Right lobe of liver (tissue), 6 donors: ENCODE data around the gene PDCD5. TPM values are rescaled to one million over a fixed set of nuclear protein-coding genes. Genes with fewer than 3 reads are reported as not detected.
A peak's percentile ranks its signal among the peaks of the same experiment; 100 is the strongest.
"Not testable (repeated sequence)": the region's sequence is repeated elsewhere in the genome, so short reads cannot be mapped to it uniquely, and the experiment has no call there.

Source experiments
- ATAC-seq, 4 donors: fragments of 200-7000 bp; cut with Tn5 transposase; one replicate each; pipeline ENCODE4 v1.9.1; 2020; ENCODE audit warnings: mild to moderate bottlenecking in 4 of 4, moderate library complexity in 4 of 4
- DNase-seq, 3 donors: peaks; one replicate each; pipeline ENCODE4 v3.0.0-alpha.2; 2020
- H3K27ac ChIP-seq, 3 donors: fragments of 200-600 bp; one replicate each; pipeline ENCODE4 v1.8.0; 2022
- H3K27me3 ChIP-seq, 2 donors: fragments of 200-600 bp; one replicate each; pipeline ENCODE4 v1.8.0; 2022
- H3K36me3 ChIP-seq, 4 donors: fragments of 200-600 bp; sonication (generic) in 1 of 4; one replicate each; pipeline versions ENCODE4 v1.5.1 to v1.8.0; 2017 to 2022; ENCODE audit warnings: control low read depth in 1 of 4
- H3K4me1 ChIP-seq, 4 donors: fragments of 200-600 bp; sonication (generic) in 1 of 4; one replicate each; pipeline versions ENCODE4 v1.5.1 to v1.8.0; 2017 to 2022; ENCODE audit warnings: control low read depth in 1 of 4
- H3K4me3 ChIP-seq, 3 donors: fragments of 200-600 bp; one replicate each; pipeline ENCODE4 v1.8.0; 2022
- H3K9me3 ChIP-seq, 4 donors: fragments of 200-600 bp; sonication (generic) in 1 of 4; one replicate each; pipeline versions ENCODE4 v1.5.1 to v1.8.0; 2017 to 2022; ENCODE audit warnings: control low read depth in 1 of 4
- CTCF ChIP-seq, 4 donors: fragments of 200-600 bp in 3 of 4; fragments of 450-650 bp in 1 of 4; IDR thresholded peaks; one replicate each; pipeline versions ENCODE4 v1.5.1 to v1.8.0; 2016 to 2022; ENCODE audit warnings: antibody characterized with exemption in 4 of 4, mild to moderate bottlenecking in 2 of 4
- POLR2A ChIP-seq: fragments of 450-650 bp; IDR thresholded peaks from one replicate; pipeline ENCODE4 v1.6.1; 2017; ENCODE audit warnings: antibody characterized with exemption, mild to moderate bottlenecking
- WGBS: methylation state at CpG from one replicate; pipeline ENCODE4 v1.1.6; 2018; ENCODE audit warnings: low coverage, low lambda C conversion rate; ENCODE audit not compliant: insufficient coverage; ENCODE audit errors: missing lambda C conversion rate; 5-methylcytosine and 5-hydroxymethylcytosine counted together
- intact Hi-C, 2 donors: fragments of 100-400 bp; cut with DNase I; formaldehyde crosslinking; loops; one replicate each; pipeline versions ENCODE4 v1.11.2 to v1.14.1; 2022
- total RNA-seq, 6 experiments: library from RNA; depleted of rRNA in 2 of 6; stranded (reverse); fragments of >200 nt in 2 of 6; fragmentation: NEBNext Ultra II Directional in 3 of 6; extraction: Animal tissue kit (Norgen Biotek cat#: 25700) in 3 of 6; gene quantifications; one replicate each; pipeline versions ENCODE4 v1.1.0 to v1.2.4, GENCODE V29; 2016 to 2023
- donor health status: DM: no; HTN: yes; CAD: no.
- donor health status: DM: no; HTN: no; CAD: no.
- donor health status: DM: no; HTN: no; CAD: no.
- donor health status: DM: no; HTN: yes; CAD: no.
- donor health status: DM: no; HTN: yes; CAD: no.

The PDCD5 gene
- total RNA-seq, 6 experiments from 2014 or later: 25.2 to 82.8 (median 42.8) TPM

- no peak for TF ChIP-seq CTCF (IDR thresholded peaks at IDR 0.05)
- TF ChIP-seq POLR2A: no peak
- DNase-seq (peak in 1 of 3 donors; percentile 16), ATAC-seq (no peak)
- intact Hi-C loops: no loop called here
- no peak overlapping the region for H3K27ac ChIP-seq
- no peak overlapping the region for H3K4me3 ChIP-seq
- no peaks in the 10 kb centered on the region for H3K4me1 ChIP-seq
- no peaks in the 10 kb centered on the region for H3K27me3 ChIP-seq
- no peaks in the 10 kb centered on the region for H3K9me3 ChIP-seq
- WGBS: 76% methylated on average over 2 of the region's 3 CpGs
- H3K36me3 ChIP-seq: no peaks in the 10 kb centered on the region
Measured at GRCh38 chr19:32573492-32573794, 7.5 kb upstream of the PDCD5 start.

- Histone ChIP-seq H3K27me3 (no peaks in the 10 kb centered on the region), H3K4me1 (peaks cover 0 to 1% (median 0%) of the 10 kb centered on the region in 4 donors), H3K36me3 (no peaks in the 10 kb centered on the region), H3K9me3 (no peaks in the 10 kb centered on the region), H3K27ac (no peak overlapping the region), H3K4me3 (no peak overlapping the region)
- intact Hi-C loops: no loop called here
- ATAC-seq (no peak), DNase-seq (no peak)
- WGBS: 89% methylated on average over 1 of the region's 1 CpG
- TF ChIP-seq CTCF (IDR thresholded peaks at IDR 0.05) (no peak), POLR2A (no peak)
Measured at GRCh38 chr19:32576790-32577189, 4.2 kb upstream of the PDCD5 start.

- peak; percentile 20 to 49 (median 24) for ATAC-seq
- 20% methylated on average over 17 of the region's 22 CpGs for WGBS
Measured at GRCh38 chr19:32580353-32580900, 563 bp upstream of the PDCD5 start.

DNA sequence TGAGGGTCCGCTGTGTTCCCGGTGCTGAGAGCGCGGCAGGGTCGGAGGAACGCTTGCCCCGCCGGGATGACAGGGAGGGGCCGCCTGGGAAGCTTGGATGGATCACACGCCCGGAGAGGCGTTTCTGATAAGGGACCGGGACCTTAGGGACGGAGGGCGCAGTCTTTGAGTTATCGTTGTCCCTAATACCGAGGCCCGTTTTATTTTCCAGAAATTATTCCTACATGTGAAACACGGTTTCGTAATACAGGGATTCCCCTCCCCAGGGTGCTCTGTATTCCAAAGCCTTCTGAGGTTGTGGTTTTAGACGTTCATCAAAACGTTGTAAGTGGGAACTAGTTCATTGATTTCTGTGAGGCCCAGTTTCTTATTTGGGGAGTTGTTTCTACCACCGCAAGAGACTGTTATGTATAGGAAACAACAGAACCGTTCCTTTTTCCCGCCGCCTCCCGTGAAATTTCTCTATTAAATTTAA, 752 bp downstream of the PDCD5 start:
- DNase-seq (peak; percentile 52 to 59 (median 52)), ATAC-seq (peak; percentile 12 to 27 (median 20))
- no peaks in the 10 kb centered on the region for H3K9me3 ChIP-seq
- TF ChIP-seq CTCF (IDR thresholded peaks at IDR 0.05): no peak
- no peak for TF ChIP-seq POLR2A
- H3K4me1 ChIP-seq: peaks cover 0 to 7% (median 0%) of the 10 kb centered on the region in 4 donors
- H3K27me3 ChIP-seq: no peaks in the 10 kb centered on the region
- peak overlapping the region; percentile 62 to 78 (median 77) for H3K27ac ChIP-seq
- peaks cover 0 to 22% (median 0%) of the 10 kb centered on the region in 4 donors for H3K36me3 ChIP-seq
- intact Hi-C loops: no loop called here
- 8% methylated on average over 17 of the region's 27 CpGs for WGBS
- peak overlapping the region; percentile 86 to 93 (median 88) for H3K4me3 ChIP-seq

More at GRCh38 chr19:32580353-32580900, 563 bp upstream of the PDCD5 start:
- peaks cover 0 to 11% (median 0%) of the 10 kb centered on the region in 4 donors for H3K36me3 ChIP-seq
- TF ChIP-seq POLR2A (no peak), CTCF (IDR thresholded peaks at IDR 0.05) (no peak)
- H3K27ac ChIP-seq: no peak overlapping the region
- H3K9me3 ChIP-seq: no peaks in the 10 kb centered on the region
- no peaks in the 10 kb centered on the region for H3K27me3 ChIP-seq
- DNase-seq: no peak
- peak overlapping the region; percentile 86 to 93 (median 88) for H3K4me3 ChIP-seq
- intact Hi-C loops: no loop called here
- H3K4me1 ChIP-seq: peaks cover 0 to 7% (median 0%) of the 10 kb centered on the region in 4 donors

DNA sequence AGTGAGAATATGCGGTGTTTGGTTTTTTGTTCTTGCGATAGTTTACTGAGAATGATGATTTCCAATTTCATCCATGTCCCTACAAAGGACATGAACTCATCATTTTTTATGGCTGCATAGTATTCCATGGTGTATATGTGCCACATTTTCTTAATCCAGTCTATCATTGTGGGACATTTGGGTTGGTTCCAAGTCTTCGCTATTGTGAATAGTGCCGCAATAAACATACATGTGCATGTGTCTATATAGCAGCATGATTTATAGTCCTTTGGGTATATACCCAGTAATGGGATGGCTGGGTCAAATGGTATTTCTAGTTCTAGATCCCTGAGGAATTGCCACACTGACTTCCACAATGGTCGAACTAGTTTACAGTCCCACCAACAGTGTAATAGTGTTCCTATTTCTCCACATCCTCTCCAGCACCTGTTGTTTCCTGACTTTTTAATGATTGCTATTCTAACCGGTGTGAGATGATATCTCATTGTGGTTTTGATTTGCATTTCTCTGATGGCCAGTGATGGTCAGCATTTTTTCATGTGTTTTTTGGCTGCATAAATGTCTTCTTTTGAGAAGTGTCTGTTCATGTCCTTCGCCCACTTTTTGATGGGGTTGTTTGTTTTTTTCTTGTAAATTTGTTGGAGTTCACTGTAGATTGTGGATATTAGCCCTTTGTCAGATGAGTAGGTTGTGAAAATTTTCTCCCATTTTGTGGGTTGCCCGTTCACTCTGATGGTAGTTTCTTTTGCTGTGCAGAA, 6.9 kb downstream of the PDCD5 start:
- H3K4me1 ChIP-seq, intact Hi-C loops, H3K4me3 ChIP-seq, H3K27me3 ChIP-seq, ATAC-seq, DNase-seq, H3K9me3 ChIP-seq, H3K27ac ChIP-seq: not testable (repeated sequence)
- peaks cover 0 to 22% (median 0%) of the 10 kb centered on the region in 4 donors for H3K36me3 ChIP-seq
- 87% methylated on average over 5 of the region's 8 CpGs for WGBS
